ENCODE measurements around the gene PTPRO.

PTPRO gene

GRCh38 chr12:15307079-15307478 lies 15.2 kb upstream of the PTPRO start:
- TF ChIP-seq POLR2AphosphoS5 (IDR thresholded peaks at IDR 0.05; ENCODE audit: low read depth, low read length): no peak
- TF ChIP-seq TAF1 (IDR thresholded peaks at IDR 0.05; ENCODE audit: borderline replicate concordance, low read depth, low read length): no peak
- no peak for TF ChIP-seq POLR2A (IDR thresholded peaks at IDR 0.05; ENCODE audit: low read depth, low read length)
- DNase-seq (ENCODE audit: insufficient read length) (no peak), FAIRE-seq (no peak)

GRCh38 chr12:15318841-15319240 lies 3.5 kb upstream of the PTPRO start:
- TF ChIP-seq POLR2AphosphoS5 (IDR thresholded peaks at IDR 0.05; ENCODE audit: low read depth, low read length) (no peak), TAF1 (IDR thresholded peaks at IDR 0.05; ENCODE audit: borderline replicate concordance, low read depth, low read length) (no peak), POLR2A (IDR thresholded peaks at IDR 0.05; ENCODE audit: low read depth, low read length) (no peak)
- FAIRE-seq: no peak
- DNase-seq (ENCODE audit: insufficient read length): no peak

GRCh38 chr12:15320881-15321280 lies 1.4 kb upstream of the PTPRO start:
- no peak for FAIRE-seq
- DNase-seq (ENCODE audit: insufficient read length): no peak

DNA sequence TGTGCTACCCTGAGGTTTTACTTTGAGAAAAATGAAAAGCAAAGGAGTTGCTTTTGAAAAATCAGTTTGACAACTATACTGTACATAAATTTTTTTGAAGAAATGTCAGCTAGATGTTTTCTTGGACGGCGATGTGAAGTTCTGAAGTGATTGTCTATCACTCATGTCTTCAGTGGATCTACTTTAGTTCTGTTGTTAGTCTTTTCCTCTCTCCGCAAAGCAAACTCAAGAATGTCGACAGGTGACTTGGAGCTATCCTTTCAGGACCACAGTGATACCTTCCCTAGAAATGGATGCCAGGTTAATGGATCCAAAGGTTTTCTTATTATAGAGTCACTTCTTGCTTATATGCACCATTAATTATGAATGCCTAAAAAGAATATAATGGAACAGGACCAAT lies 1.2 kb downstream of the PTPRO start:
- DNase-seq (ENCODE audit: insufficient read length): no peak
- no peak for FAIRE-seq
- TF ChIP-seq POLR2AphosphoS5 (IDR thresholded peaks at IDR 0.05; ENCODE audit: low read depth, low read length) (no peak), TAF1 (IDR thresholded peaks at IDR 0.05; ENCODE audit: borderline replicate concordance, low read depth, low read length) (no peak), POLR2A (IDR thresholded peaks at IDR 0.05; ENCODE audit: low read depth, low read length) (no peak)

More at GRCh38 chr12:15320881-15321280, 1.4 kb upstream of the PTPRO start:
- no peak for TF ChIP-seq POLR2A (IDR thresholded peaks at IDR 0.05; ENCODE audit: low read depth, low read length)
- no peak for TF ChIP-seq TAF1 (IDR thresholded peaks at IDR 0.05; ENCODE audit: borderline replicate concordance, low read depth, low read length)
- TF ChIP-seq POLR2AphosphoS5 (IDR thresholded peaks at IDR 0.05; ENCODE audit: low read depth, low read length): no peak

DNA sequence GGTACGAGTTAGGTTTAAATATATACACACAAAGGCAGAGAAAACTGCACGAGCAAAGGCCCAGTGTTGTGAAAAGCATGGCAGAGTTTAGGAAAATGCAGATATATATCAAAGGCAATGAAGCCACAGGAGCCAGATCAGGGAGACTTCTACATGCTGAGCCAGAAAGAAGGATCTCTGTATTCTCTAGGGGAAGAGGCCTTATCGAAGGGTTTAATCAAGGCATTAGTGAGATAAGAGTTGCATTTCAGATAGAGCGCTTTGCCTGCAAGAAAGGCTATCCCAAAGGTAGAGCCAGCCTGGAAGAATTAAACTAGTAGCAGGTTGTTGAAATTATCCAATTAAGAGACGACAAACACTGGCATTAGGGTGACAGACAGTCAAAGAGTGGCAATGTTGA lies 7.6 kb downstream of the PTPRO start:
- FAIRE-seq (no peak), DNase-seq (ENCODE audit: insufficient read length) (no peak)
- TF ChIP-seq POLR2AphosphoS5 (IDR thresholded peaks at IDR 0.05; ENCODE audit: low read depth, low read length) (no peak), POLR2A (IDR thresholded peaks at IDR 0.05; ENCODE audit: low read depth, low read length) (no peak), TAF1 (IDR thresholded peaks at IDR 0.05; ENCODE audit: borderline replicate concordance, low read depth, low read length) (no peak)

DNA sequence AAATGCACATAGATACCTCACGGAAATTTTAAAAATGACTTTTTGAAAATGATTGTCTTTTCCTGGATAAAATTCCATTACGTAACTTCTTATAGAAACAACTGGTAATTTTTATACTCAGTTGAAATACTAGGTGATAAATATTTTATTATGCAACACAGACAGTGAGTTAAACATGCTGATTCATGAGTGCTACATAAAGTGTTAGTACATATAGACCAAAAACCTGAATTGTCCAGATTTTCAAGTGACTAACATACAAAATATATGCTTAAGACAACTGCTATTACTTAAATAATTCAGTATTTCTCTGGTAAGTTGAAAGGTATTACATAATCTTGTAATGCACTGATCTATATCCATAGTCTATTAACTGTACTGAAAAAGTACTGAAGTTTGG lies 11.9 kb downstream of the PTPRO start:
- no peak for FAIRE-seq
- TF ChIP-seq POLR2A (IDR thresholded peaks at IDR 0.05; ENCODE audit: low read depth, low read length): no peak
- TF ChIP-seq TAF1 (IDR thresholded peaks at IDR 0.05; ENCODE audit: borderline replicate concordance, low read depth, low read length): no peak
- no peak for TF ChIP-seq POLR2AphosphoS5 (IDR thresholded peaks at IDR 0.05; ENCODE audit: low read depth, low read length)
- no peak for DNase-seq (ENCODE audit: insufficient read length)

DNA sequence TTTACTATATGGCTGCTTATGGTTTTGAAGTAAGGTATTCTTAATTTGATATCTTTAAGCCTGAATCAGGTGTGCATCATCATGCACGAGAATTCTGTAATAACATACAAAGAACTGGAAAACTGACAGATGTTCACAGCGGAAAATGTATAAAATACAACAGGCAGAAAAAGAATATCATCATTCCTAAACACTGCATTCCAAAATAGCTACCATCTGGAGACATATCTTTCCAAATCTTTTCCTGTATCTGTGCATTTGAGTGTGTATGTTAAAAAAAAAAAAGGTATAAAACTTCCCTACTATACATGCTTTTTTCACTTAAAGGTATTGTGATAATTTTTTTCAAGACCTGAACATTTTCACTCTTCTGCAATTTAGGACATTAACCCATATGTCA lies 13.7 kb downstream of the PTPRO start:
- FAIRE-seq: no peak
- DNase-seq (ENCODE audit: insufficient read length): no peak
- no peak for TF ChIP-seq POLR2A (IDR thresholded peaks at IDR 0.05; ENCODE audit: low read depth, low read length)
- TF ChIP-seq POLR2AphosphoS5 (IDR thresholded peaks at IDR 0.05; ENCODE audit: low read depth, low read length): no peak
- no peak for TF ChIP-seq TAF1 (IDR thresholded peaks at IDR 0.05; ENCODE audit: borderline replicate concordance, low read depth, low read length)

DNA sequence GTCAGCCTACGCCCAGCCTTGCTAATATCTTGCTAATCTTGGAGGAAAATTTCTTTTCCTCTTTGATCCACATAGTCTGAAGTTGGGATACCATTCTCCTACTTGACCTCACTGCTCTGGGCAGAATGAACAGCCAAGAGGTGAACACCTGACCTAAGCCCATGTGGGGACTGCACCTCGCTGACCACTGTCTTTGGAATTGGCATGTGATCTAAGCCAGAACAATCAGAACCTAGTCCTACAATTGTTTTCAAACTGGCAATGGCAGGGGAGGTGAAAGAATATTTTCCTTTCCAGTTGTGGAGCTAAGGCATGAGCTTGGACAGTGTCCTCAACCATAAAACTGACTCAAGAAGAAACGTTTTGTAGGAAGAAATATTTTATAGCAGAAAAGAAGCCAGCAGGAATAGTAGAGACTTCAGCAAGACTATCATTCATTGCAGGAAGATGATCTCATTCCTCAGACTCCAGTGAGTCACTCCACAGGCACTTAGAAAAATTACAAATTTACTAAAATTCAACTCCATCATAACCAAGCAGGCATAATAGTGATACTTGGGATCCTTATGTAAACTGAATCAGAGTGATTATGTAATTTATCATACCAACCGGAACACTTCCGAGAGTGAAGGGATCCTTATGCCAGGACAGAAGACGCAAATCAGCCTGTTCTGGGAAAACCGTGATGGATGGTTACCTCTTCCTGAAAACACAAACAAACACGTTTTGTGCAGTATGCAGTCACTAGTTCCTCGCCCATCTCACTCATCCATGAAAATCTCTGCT lies 14.7 kb downstream of the PTPRO start:
- FAIRE-seq (no peak), DNase-seq (ENCODE audit: insufficient read length) (no peak)
- no peak for TF ChIP-seq POLR2AphosphoS5 (IDR thresholded peaks at IDR 0.05; ENCODE audit: low read depth, low read length)
- TF ChIP-seq POLR2A (IDR thresholded peaks at IDR 0.05; ENCODE audit: low read depth, low read length): no peak
- TF ChIP-seq TAF1 (IDR thresholded peaks at IDR 0.05; ENCODE audit: borderline replicate concordance, low read depth, low read length): no peak

GRCh38 chr12:15341371-15341770 lies 19.1 kb downstream of the PTPRO start:
- no peak for TF ChIP-seq TAF1 (IDR thresholded peaks at IDR 0.05; ENCODE audit: borderline replicate concordance, low read depth, low read length)
- no peak for TF ChIP-seq POLR2A (IDR thresholded peaks at IDR 0.05; ENCODE audit: low read depth, low read length)
- no peak for TF ChIP-seq POLR2AphosphoS5 (IDR thresholded peaks at IDR 0.05; ENCODE audit: low read depth, low read length)
- FAIRE-seq: no peak
- DNase-seq (ENCODE audit: insufficient read length): no peak

GRCh38 chr12:15344561-15344960 lies 22.3 kb downstream of the PTPRO start:
- DNase-seq (ENCODE audit: insufficient read length) (no peak), FAIRE-seq (no peak)
- no peak for TF ChIP-seq POLR2AphosphoS5 (IDR thresholded peaks at IDR 0.05; ENCODE audit: low read depth, low read length)
- TF ChIP-seq TAF1 (IDR thresholded peaks at IDR 0.05; ENCODE audit: borderline replicate concordance, low read depth, low read length): no peak
- no peak for TF ChIP-seq POLR2A (IDR thresholded peaks at IDR 0.05; ENCODE audit: low read depth, low read length)

GRCh38 chr12:15346488-15346887 lies 24.2 kb downstream of the PTPRO start:
- TF ChIP-seq POLR2A (IDR thresholded peaks at IDR 0.05; ENCODE audit: low read depth, low read length) (no peak), POLR2AphosphoS5 (IDR thresholded peaks at IDR 0.05; ENCODE audit: low read depth, low read length) (no peak), TAF1 (IDR thresholded peaks at IDR 0.05; ENCODE audit: borderline replicate concordance, low read depth, low read length) (no peak)
- DNase-seq (ENCODE audit: insufficient read length) (no peak), FAIRE-seq (no peak)

GRCh38 chr12:15350643-15351042 lies 28.3 kb downstream of the PTPRO start:
- no peak for FAIRE-seq

More at GRCh38 chr12:15350643-15351042, 28.3 kb downstream of the PTPRO start:
- DNase-seq (ENCODE audit: insufficient read length): no peak
- TF ChIP-seq TAF1 (IDR thresholded peaks at IDR 0.05; ENCODE audit: borderline replicate concordance, low read depth, low read length): no peak
- TF ChIP-seq POLR2A (IDR thresholded peaks at IDR 0.05; ENCODE audit: low read depth, low read length): no peak
- no peak for TF ChIP-seq POLR2AphosphoS5 (IDR thresholded peaks at IDR 0.05; ENCODE audit: low read depth, low read length)
